GM19238 (cell line): ENCODE results near the gene CAPN11.

ENCODE experiments used
- DNase-seq: peaks from one replicate; pipeline ENCODE4 v3.0.0; 2011; ENCODE audit warnings: low spot score; ENCODE audit not compliant: insufficient read length

Gene CAPN11

DNA sequence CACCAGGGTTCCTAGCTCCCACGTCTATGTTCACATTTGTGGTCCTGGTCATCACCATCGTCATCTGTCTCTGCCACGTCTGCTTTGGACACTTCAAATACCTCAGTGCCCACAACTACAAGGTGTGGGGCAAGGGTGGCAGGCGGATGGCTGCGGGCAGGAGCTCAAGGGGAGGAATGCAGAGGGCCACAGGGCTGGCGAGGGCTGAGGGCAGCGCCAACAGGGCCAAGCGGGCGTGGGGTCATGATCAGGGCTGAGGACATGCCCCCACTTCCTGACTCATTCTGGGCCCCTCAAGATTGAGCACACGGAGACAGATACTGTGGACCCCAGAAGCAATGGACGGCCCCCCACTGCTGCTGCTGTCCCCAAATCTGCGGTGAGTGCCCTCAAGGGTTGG, 4.6 kb upstream of the CAPN11 start:
- DNase-seq: no peak

DNA sequence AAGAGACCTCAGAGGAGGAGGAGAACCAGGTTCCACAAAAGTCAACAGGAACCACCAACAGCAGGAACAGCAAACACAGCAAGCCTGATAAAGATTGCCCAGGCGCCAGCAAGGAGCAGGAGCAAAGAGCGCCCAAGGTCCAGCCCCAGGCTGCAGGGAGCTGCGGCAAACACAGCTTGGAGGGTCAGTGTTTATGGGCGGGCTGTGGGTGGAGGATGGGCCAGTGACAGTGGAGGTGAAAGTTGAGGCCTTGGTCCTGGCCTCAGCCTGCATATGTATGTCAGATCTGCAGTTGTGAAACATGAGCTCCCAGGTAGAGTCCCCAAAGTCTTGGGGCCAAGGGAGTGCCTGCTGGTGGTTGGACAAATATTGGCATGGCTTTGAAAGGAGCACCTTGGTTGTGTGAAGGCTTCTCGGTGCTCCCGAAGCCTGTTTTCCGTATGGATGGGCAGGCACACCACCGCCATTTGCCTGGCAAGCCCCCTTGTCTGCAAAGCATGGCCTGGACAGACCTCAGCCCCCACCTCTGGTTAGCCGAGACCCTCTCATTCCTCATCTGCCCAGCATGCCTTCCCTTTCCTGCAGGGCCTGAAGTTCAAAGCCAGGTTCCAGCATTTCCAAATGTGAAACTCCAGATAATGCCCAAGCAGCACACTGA, 2.0 kb upstream of the CAPN11 start:
- DNase-seq: no peak

DNA sequence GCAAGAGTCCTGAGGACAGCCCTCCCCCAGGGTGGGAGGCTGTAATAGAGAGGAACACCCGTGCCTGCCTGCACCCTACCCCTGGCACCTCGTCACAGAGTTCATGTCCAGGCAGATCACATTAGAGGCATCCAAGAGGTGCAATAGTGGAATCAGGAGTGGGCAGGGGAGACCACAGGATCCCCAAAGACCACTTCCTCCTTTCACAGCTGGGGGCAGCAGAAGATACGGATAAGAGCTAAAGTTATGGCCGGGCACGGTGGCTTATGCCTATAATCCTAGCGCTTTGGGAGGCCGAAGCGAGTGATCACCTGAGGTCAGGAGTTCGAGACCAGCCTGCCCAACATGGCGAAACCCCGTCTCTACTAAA, 1.5 kb upstream of the CAPN11 start:
- no peak for DNase-seq

DNA sequence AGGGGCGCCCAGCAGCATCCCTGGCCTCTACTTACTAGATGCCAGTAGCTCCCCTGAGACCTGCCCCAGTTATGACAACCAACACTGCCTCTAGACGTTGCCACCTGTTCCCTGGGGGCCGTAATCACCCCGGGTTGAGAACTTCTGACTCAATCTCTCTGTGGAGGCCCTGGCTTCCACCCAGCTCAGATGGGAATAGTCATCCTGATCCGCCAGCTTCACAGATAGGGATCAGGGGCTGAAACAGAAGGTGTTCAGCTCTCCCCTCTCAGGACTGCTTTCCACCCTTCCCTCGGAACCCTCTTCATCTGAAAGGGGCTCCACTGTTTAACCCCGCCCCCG, 3.3 kb downstream of the CAPN11 start:
- no peak for DNase-seq

DNA sequence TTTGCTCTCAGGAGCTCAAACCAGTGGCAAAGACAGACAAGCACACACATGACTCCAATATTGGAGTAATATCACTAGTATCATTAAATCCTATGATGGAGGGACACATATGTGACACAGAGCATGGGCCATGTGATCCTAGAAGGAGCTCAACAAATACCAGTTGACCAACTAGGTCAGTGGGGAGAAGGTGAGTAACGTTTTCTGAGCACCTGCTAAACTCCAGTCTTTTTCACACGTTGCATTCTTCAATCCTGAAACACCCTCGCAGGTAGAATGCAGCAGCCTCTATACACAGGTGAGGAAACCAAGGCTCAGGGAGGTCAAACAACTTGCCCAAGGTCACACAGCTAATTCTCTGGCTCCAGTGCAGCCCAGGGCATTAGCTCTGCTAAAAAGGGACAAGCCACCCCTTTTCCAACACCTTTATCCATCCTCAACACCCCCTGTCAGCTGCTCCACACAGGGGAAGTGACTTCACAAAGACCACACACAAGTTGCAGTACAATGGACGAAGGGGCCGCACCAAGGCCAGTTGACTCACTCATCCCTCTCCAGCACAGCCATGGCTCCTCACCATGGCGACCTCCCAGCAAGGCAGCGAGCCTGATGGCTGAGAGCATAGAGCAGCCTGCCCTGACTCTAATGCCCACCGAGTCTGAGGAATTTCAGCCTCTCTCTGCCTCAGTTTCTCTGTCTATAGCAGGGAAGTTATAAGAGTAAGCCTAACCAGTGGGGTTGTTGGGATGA, 4.4 kb downstream of the CAPN11 start:
- DNase-seq: no peak

DNA sequence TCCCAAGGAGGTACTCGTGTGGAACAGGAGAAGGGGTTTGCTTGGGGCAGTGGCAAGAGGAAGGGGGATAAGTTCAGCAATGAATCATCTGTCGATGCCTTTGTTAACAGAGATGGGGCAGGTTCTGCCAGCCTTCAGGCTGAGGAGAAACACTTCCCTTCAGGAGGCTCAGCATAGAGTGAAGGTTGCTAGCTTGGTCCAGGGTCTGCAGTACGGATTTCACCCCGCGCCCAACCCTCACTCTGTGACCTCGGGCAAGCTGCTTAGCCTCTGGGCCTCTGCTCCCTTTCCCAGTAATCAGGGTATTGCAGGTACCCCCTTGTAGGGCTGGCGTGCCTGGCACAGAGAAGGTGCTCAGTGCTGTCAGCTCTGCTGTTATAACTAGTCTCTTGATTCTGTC, 7.5 kb downstream of the CAPN11 start:
- DNase-seq: no peak

DNA sequence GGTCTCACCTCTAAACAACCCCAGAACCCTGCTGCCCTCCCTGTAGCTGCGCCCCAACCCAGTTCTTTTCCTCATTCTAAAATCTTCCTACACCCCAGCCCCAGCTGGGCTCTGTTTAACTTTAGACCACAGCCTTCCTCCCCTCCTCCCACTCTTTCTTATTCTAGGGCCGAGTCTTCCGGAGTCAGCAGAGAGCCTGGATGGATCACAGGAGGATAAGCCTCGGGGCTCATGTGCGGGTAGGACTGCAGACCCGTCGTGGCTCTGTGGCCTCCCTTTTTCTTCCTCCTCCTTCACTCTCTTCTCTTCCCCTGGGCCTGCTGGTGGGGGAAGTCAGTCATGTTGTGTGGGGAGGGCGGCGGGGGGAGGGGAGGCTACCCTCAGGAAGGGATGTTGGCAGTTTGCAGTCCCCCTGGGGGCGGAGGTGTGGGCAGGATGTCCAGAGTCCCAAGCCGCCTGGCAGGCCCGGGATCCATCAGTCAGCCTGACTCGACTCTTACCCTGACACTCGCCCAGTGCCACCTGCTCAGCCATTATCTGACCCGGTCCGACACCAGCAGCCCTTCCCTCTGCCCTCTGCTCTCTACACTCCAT, 8.1 kb downstream of the CAPN11 start:
- DNase-seq: no peak

DNA sequence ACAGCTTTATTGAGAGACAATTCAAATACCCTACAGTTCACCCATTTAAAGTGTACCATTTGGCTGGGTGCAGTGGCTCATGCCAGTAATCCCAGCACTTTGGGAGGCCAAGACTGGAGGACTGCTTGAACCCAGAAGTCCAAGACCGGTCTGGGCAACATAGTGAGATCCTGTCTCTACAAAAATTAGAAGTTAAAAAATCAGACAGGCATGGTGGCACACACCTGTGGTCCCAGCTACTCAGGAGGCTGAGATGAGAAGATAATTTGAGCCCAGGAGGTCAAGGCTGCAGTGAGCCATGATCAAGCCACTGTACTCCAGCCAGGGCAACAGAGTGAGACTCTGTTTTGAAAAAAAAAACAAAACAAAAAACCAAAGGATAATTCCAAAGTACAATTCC, 8.9 kb downstream of the CAPN11 start:
- DNase-seq: no peak

DNA sequence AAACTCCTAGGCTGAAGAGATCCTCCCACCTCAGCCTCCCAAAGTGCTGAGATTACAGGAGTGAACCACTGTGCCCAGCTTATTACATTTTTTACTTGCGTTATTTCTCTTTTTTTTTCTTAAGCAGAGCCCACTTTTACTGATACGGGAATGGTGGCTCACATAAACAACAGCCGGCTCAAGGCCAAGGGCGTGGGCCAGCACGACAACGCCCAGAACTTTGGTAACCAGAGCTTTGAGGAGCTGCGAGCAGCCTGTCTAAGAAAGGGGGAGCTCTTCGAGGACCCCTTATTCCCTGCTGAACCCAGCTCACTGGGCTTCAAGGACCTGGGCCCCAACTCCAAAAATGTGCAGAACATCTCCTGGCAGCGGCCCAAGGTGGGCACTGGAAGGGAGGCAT, 10.5 kb downstream of the CAPN11 start:
- no peak for DNase-seq

DNA sequence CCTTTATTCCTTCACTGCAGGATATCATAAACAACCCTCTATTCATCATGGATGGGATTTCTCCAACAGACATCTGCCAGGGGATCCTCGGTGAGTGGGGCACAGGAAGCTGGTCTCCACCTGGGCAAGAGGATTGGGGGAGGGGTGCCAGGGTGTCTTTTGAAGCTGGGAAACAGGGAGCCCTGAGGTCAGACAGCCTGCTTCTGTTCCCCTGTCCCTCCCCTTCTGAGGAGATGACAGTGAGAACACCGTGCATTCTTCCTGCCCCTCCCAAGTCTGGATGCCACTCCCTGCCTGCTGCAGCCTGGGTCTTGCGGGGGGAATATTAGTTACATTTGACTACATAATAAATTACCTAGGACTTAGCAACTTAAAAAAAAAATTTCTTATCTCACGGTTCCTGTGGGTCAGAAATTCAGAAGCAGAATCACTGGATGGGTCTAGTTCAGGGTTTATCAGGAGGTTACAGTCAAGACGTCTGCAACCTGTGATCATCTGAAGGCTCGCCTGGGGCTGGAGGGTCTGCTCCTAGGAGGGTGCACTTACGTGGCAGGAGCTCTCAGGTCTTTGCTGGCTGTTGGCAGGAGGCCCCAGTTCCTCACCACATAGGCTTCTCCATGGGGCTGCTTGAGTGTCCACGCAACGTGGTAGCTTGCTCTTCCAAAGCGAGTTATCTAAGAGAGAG, 11.4 kb downstream of the CAPN11 start:
- no peak for DNase-seq

DNA sequence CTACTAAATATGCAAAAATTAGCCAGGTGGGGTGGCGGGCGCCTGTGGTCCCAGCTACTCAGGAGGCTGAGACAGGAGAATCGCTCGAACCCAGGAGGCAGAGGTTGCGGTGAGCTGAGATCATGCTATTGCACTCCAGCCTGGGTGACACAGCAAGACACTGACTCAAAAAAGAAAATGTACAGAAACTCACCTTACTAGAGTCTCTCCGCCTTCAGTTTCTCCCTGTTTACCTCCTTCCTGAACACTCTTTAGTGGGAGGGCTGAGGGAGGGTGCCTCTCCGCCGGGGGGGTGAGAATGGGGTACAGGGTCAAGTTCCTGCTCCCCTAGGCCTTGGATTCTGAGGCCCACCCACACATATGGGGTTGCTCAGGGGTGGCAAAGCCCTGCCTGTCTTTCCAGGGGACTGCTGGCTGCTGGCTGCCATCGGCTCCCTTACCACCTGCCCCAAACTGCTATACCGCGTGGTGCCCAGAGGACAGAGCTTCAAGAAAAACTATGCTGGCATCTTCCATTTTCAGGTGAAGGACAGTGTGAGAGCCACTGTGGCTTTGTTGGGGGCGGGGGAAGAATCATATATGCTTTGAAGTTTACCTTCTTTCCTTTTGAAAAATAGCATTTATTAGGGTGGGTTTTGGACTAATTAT, 13.4 kb downstream of the CAPN11 start:
- DNase-seq: no peak

DNA sequence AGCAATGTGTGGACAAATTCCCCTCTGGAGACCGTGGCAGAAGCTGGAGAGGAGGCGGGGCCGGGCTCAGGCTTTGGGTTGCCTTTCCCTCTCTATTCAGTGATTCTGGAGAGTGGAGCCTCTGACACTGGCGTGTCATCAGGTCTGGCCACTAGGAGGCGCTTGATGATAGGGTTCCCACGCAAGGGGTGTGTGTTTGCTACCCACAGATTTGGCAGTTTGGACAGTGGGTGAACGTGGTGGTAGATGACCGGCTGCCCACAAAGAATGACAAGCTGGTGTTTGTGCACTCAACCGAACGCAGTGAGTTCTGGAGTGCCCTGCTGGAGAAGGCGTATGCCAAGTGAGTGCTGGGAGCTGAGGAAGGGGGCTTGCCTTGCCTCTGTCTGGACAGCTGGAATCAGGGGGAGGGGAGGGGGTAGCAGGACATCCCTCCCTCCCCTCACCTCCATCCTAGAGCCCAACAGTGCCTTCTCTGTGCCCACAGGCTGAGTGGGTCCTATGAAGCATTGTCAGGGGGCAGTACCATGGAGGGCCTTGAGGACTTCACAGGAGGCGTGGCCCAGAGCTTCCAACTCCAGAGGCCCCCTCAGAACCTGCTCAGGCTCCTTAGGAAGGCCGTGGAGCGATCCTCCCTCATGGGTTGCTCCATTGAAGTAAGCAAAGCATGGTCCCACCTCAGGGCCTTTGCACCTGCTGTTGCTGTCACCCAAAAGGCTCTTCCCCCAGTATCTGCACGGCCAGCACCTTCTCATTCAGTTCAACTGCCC, 14.3 kb downstream of the CAPN11 start:
- peak; percentile 85 for DNase-seq

DNA sequence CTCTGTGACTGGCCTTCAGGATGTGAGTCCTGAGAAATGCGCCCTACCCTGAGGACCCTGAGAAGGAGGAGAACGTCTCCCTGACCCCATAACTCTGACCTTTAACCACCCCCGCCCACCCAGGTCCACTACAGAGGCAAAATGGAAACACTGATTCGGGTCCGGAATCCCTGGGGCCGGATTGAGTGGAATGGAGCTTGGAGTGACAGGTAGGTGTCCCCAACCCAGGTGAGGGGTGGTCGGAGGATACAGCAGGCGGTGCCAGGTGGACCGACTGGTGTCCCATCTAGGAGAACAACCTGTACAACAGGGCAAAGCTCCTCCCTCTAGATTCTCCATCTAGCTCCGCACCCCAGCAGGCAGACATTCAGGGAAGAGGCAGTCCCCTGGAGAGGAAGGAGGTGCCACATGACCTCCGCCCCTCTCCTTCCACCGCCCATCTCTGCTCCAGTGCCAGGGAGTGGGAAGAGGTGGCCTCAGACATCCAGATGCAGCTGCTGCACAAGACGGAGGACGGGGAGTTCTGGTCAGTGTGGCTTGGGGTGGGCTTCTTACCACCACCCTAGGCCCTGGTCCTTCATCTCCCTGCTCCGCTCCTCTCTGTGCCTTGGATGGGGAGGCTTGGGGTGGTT, 17.6 kb downstream of the CAPN11 start:
- DNase-seq: no peak

DNA sequence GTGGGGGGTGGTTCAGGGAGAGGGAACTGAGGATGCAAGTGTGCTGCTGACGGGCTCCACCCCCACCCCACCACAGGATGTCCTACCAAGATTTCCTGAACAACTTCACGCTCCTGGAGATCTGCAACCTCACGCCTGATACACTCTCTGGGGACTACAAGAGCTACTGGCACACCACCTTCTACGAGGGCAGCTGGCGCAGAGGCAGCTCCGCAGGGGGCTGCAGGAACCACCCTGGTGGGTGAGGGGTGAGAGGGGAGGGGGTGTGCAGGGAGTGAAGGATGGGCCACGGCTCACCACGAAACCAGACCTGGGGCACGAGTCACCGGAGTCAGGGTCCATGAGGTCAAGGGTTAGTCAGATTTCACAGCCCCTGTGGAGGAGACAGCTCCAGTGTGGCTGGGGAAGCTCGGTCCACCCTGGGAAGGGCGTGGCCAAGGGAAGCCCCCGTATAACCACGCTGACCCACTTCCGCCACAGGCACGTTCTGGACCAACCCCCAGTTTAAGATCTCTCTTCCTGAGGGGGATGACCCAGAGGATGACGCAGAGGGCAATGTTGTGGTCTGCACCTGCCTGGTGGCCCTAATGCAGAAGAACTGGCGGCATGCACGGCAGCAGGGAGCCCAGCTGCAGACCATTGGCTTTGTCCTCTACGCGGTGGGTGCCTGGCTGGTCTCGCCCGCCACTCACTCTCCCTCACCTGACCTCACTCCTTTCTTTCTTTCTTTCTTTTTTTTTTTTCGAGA, 18.3 kb downstream of the CAPN11 start:
- DNase-seq: peak; percentile 60

DNA sequence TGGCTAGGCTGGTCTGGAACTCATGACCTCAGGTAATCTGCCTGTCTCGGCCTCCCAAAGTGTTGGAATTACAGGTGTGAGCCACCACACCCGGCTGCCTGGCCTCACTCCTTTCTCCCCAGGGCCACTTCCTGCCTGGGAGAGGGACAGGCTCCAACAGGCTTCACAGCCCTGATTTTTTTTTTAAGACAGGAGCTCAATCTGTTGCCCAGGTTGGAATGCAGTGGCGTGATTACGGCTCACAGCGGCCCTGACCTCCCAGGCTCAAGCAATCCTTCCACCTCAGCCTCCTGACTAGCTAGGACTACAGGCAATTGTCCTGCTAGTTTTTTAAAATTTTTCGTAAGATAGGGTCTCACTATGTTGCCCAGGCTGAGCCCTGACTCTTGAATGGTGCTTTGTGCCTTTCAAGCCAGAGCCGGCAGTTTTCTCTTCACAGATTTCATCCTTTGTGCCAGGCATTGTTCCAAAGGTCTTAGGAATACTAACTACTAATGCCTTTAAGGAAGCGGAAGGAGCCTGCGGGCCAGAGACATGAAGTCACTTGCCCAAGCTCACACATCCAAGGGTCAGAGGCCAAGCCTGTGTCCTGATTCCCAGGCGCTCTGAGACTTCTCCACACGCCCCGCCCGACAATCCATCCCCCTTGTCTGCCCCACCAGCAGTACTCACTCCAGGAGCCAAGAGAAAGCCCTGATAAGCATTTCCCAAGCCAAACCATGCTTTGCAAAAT, 19.2 kb downstream of the CAPN11 start:
- no peak for DNase-seq

DNA sequence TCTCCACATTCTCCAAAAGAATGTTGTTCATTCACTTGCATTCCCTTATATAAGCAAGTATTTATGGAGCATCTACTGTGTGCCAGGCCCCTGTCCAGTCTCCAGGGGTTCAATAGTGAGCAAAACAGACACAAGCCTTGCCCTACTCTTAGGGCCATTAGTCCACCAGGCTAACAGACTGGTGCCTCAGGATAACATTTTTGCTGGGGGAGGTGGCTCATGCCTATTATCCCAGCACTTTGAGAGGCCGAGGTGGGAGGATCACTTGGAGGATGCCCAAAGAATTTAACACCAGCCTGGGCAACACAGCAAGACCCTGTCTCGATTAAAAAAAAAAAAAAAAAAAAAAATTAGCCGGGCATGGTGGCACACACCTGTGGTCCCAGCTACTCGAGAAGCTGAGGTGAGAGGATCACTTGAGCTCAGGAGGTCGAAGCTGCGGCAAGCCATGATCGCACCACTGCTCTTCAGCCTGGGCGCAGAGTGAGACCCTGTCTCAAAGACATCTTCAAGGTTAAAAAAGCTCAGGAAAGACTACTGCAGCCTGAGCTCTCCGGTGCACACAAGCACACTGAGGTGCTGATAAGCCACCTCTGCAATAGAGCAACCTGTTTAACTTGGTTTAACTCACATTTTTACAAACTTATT, 19.9 kb downstream of the CAPN11 start:
- no peak for DNase-seq

DNA sequence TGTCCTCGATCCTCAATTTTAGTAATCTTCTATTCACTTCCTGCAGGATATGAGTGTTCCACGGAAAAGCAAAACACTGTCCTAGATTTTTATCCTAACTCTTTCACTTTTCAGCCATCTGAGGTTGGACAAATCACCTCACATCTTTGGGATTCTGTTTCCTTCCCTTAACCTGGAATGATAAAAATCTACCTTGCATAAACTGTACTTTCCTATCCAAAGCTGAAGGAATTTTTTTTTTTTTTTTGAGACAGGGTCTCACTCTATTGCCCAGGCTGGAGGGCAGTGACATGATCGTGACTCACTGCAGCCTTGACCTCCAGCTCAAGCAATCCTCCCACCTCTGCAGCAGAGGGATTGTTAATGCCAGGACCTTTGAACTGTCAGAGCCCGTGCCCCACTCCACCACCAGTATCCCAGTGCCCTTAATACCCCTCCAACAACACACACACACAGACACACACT, 20.5 kb downstream of the CAPN11 start:
- no peak for DNase-seq

DNA sequence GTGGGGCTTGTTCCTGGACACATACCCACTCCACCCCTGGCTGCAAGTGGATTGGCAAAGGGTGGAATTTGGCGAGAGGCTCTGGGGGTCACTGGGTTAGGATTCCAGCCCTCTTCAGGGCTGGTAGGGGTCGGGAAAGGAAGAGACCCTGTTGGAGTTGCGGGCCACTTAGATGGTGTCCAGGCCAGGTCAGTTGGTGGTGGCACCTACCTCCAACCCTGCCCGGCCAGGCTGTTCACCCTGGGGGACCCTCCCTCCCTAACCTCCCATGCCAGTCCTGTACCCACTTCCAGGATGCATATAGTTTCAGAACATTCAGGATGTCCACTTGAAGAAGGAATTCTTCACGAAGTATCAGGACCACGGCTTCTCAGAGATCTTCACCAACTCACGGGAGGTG, 21.0 kb downstream of the CAPN11 start:
- no peak for DNase-seq

DNA sequence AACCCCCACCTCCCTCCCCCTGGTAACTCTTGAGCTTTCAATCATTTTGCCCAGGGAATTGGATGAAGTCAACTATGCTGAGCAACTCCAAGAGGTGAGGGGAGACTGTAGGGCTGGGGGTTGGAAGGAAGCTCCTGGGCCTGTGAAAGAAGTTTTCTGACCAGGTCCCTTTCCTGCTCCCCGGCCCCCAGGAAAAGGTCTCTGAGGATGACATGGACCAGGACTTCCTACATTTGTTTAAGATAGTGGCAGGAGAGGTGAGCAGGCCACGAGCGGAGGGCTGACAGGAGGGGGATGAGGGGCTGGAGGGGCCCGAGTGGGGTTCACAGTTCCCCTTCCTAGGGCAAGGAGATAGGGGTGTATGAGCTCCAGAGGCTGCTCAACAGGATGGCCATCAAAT, 21.8 kb downstream of the CAPN11 start:
- DNase-seq: no peak
